Measurements from ENCODE around the gene CACNG4.

The CACNG4 gene

DNA sequence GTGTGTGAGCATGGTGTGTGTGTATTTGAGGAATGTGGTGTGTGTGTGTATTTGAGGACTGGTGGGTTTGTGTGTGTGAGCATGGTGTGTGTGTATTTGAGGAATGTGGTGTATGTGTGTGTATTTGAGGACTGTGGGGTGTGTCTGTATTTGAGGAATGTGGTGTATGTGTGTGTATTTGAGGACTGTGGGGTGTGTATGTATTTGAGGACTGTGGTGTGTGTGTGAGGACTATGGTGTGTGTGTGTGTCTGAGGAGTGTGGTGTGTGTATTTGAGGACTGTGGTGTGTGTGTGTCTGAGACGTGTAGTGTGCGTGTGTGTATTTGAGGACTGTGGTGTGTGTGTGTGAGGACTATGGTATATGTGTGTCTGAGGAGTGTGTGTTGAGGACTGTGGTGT lies 61.8 kb downstream of the CACNG4 start:
- TF ChIP-seq, protein P1, sequence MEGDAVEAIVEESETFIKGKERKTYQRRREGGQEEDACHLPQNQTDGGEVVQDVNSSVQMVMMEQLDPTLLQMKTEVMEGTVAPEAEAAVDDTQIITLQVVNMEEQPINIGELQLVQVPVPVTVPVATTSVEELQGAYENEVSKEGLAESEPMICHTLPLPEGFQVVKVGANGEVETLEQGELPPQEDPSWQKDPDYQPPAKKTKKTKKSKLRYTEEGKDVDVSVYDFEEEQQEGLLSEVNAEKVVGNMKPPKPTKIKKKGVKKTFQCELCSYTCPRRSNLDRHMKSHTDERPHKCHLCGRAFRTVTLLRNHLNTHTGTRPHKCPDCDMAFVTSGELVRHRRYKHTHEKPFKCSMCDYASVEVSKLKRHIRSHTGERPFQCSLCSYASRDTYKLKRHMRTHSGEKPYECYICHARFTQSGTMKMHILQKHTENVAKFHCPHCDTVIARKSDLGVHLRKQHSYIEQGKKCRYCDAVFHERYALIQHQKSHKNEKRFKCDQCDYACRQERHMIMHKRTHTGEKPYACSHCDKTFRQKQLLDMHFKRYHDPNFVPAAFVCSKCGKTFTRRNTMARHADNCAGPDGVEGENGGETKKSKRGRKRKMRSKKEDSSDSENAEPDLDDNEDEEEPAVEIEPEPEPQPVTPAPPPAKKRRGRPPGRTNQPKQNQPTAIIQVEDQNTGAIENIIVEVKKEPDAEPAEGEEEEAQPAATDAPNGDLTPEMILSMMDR (conservative IDR thresholded peaks at IDR 0.05; ENCODE audit: low read depth) = no peak
- H3K27ac ChIP-seq = no peak overlapping the region
- DNase-seq (ENCODE audit: low spot score) = no peak
- ChIA-PET CTCF (no interaction called here), POLR2A (ENCODE audit: low non-redundant PET) (no interaction called here)

DNA sequence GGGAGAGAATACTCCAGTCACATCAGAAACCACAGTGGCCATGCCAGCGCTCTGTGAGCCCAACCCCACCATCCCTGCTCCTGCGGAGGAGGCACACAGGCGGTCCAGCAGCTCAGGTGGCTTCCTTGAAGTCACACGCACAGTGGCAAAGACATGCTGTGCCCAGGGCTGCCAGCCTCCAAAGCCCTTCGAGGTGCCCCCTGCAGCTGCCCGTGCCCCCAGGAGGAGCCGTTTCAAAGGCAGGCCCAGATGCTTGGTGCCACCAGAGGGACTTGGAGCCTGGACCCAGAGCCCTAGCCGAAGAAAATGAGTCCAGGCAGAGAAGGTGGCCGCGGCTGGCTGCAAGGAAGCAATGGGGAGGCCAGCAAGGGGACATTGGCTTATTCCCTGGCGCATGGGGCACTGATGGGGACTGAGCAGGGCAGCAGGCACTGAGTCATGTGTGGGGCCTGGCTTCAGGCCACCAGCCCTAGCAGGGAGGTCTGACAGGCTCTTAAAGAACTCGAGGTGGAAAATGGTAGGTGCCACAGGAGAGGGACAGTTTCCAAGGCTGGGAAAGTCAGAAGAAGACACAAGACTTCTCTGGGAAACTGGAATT lies 62.6 kb downstream of the CACNG4 start:
- ChIA-PET CTCF (no interaction called here), POLR2A (ENCODE audit: low non-redundant PET) (no interaction called here)
- no peak for DNase-seq (ENCODE audit: low spot score)
- no peak overlapping the region for H3K27ac ChIP-seq
- TF ChIP-seq, protein P1 (conservative IDR thresholded peaks at IDR 0.05; ENCODE audit: low read depth) = no peak

DNA sequence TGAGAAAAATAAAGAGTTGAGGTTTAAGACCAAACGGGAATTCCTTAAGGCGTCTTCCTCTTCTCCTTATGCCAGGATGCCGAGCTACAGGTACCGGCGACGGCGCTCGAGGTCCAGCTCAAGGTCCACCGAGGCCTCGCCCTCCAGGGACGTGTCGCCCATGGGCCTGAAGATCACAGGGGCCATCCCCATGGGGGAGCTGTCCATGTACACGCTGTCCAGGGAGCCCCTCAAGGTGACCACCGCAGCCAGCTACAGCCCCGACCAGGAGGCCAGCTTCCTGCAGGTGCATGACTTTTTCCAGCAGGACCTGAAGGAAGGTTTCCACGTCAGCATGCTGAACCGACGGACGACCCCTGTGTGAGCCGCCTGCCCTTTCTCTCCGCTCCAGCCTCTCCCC lies 66.1 kb downstream of the CACNG4 start:
- no peak for DNase-seq (ENCODE audit: low spot score)
- TF ChIP-seq, protein P1 (conservative IDR thresholded peaks at IDR 0.05; ENCODE audit: low read depth) = no peak
- ChIA-PET CTCF (no interaction called here), POLR2A (ENCODE audit: low non-redundant PET) (no interaction called here)
- H3K27ac ChIP-seq = no peak overlapping the region

DNA sequence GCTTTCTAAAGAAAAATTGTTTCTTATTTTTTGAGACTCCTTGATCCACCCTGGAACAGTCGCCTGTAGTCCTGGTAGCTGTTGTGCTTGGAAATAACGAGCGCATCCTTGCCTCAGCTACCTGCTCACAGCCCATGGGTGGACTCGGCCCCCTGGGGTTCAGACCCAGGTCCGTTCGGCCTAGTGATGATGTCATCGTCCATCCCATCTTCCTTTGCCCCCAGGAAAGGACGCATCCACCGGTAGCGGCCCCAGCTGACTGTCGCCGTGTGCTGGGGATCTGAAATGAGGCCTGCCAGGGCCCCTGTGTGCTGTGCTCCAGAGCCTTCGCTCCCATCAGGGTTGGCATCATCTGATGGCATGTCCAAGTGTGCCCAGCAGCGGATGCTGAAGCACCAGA lies 67.9 kb downstream of the CACNG4 start:
- ChIA-PET CTCF (no interaction called here), POLR2A (ENCODE audit: low non-redundant PET) (no interaction called here)
- H3K27ac ChIP-seq = no peak overlapping the region
- no peak for DNase-seq (ENCODE audit: low spot score)
- TF ChIP-seq, protein P1 (conservative IDR thresholded peaks at IDR 0.05; ENCODE audit: low read depth) = no peak

DNA sequence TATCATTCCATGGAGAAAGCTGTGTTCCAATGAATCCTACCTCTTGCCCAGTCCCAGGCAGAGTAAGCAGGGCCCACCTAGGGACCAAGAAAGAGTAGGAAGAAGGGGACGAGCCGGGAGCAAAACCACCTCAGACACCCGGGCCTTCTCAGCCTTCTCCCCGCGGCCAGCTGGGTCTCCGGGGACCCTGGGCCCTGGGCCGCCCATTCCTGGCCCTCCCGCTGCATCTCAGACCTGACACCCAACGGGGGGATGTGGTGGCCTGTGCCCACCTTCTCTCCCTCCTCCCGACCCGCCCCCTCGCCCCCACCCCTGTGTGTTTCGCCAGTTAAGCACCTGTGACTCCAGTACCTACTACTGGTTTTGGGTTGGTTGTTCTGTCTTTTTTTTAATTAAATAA lies 68.5 kb downstream of the CACNG4 start:
- CTCF ChIA-PET = no interaction called here
- no peak overlapping the region for H3K27ac ChIP-seq
- TF ChIP-seq, protein P1 (conservative IDR thresholded peaks at IDR 0.05; ENCODE audit: low read depth) = no peak
- POLR2A ChIA-PET (ENCODE audit: low non-redundant PET) = no interaction called here
- no peak for DNase-seq (ENCODE audit: low spot score)

DNA sequence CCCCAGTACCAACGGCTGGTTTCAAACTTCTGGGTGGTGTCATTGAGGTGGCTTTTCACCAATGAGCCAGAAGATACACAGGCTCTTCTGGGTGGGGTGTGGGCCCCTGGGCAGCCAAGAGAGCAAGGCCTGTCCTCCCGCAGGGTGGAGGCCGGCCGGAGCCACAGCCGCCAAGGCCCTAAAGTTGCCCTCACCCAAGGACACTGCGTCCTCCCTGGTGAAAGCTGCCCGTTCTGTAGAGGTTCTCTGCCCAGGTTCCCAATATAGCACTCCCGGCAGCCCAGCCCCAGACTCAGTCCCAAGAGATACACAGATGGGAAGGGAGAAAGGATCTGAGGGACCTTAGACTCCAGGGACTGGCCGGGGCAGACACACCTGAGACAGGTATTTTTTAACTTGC lies 69.1 kb downstream of the CACNG4 start:
- TF ChIP-seq, protein P1 (conservative IDR thresholded peaks at IDR 0.05; ENCODE audit: low read depth) = no peak
- H3K27ac ChIP-seq = no peak overlapping the region
- DNase-seq (ENCODE audit: low spot score) = no peak
- ChIA-PET CTCF (interaction anchor here (0.6 kb wide), 1 partner anchor 59 kb away, joined by 3 read pairs; no protein-coding TSS in a partner anchor), POLR2A (ENCODE audit: low non-redundant PET) (no interaction called here)

All from RWPE1 (cell line).